GM10248 (cell line): Measurements from ENCODE around the gene KIRREL3.

Source experiments
- CTCF ChIA-PET: fragments of 300-600 bp; sonication (Branson Sonifier 250); formaldehyde crosslinking; extraction: SDS; loops from one replicate; lab custom pipeline; 2021; ENCODE audit warnings: antibody characterized with exemption; lab: Yijun Ruan, JAX
- POLR2A ChIA-PET: fragments of 350-650 bp; sonication (Branson Sonifier 250); formaldehyde crosslinking; extraction: SDS; loops from one replicate; lab custom pipeline; 2020; ENCODE audit warnings: antibody characterized with exemption; lab: Yijun Ruan, JAX
- DNase-seq: peaks from one replicate; pipeline ENCODE4 v3.0.0; 2012; ENCODE audit errors: extremely low spot score
- CTCF ChIP-seq: IDR thresholded peaks from 2 replicates; pipeline ENCODE4 v1.5.1; 2012; ENCODE audit warnings: mild to moderate bottlenecking, low read depth; ENCODE audit errors: extremely low read depth, missing control alignments, control extremely low read depth

KIRREL3 gene

GRCh38 chr11:126457817-126458216, 542.8 kb downstream of the KIRREL3 start:
- DNase-seq = no peak
- CTCF ChIA-PET = no interaction called here
- no peak for TF ChIP-seq CTCF
- POLR2A ChIA-PET = no interaction called here

- ChIA-PET CTCF (no interaction called here), POLR2A (no interaction called here)
- no peak for TF ChIP-seq CTCF
- no peak for DNase-seq
Observed at GRCh38 chr11:126456783-126457542, 543.6 kb downstream of the KIRREL3 start.

DNA sequence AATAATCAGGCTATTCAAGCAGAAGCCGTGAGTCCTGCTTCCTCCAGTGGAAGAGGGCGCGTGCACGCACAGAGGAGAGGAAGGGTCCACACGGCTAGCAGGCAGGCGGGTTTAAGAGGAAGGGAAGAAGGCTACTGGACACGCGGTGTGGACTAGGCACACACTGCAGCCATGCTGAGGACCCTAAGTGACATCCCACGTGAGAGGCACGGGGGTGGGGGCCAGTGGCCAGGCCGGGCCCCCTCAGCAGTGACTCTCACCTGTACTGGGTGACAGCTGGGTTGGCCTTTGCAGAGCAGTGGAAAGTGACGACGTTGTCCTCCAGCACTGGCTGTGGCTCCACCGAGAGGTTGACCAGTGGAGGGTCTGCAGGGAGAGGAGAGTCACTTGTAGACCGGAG, 544.5 kb downstream of the KIRREL3 start:
- CTCF ChIA-PET = interaction anchor here (3.6 kb wide), 1 partner anchor 24 kb away, joined by 15 read pairs; no protein-coding TSS in a partner anchor
- TF ChIP-seq CTCF = no peak

GRCh38 chr11:126452241-126453101, 548.1 kb downstream of the KIRREL3 start:
- no peak for TF ChIP-seq CTCF
- CTCF ChIA-PET = interaction anchor here (0.9 to 3.6 kb wide), 2 partner anchors 12 to 28 kb away, joined by 3 to 15 read pairs; no protein-coding TSS in a partner anchor
- no peak for DNase-seq
- POLR2A ChIA-PET = no interaction called here

More for the DNA sequence above, 544.5 kb downstream of the KIRREL3 start:
- POLR2A ChIA-PET = no interaction called here
- DNase-seq = no peak

DNA sequence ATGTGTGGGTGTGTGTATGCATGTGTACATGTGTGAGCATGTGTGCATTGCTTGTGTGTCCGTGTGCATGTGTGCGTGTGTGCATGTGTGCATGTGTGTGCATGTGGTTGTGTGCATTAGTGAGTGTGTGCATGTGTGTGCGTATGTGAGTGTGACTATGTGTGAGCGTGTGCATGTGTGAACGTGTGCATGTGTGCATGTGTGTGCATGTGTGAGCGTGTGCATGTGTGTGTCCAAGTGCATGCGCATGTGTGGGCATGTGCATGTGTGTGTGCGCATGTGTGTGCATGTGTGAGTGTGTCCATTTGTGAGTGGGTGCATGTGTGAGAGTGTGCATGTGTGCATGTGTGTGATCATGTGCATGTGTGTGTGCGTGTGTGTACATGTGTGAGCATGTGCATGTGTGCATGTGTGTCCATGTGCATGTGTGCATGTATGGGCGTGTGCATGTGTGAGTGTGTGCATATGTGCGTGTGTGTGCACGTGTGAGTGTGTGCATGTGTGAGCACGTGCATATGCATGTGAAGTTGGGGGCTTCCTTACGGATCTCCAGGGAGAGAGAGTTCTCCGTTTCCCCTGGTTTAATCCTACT, 549.3 kb downstream of the KIRREL3 start:
- no peak for TF ChIP-seq CTCF
- ChIA-PET POLR2A (no interaction called here), CTCF (interaction anchor here (0.9 kb wide), 1 partner anchor 10 kb away, joined by 3 read pairs; no protein-coding TSS in a partner anchor)
- DNase-seq = no peak

DNA sequence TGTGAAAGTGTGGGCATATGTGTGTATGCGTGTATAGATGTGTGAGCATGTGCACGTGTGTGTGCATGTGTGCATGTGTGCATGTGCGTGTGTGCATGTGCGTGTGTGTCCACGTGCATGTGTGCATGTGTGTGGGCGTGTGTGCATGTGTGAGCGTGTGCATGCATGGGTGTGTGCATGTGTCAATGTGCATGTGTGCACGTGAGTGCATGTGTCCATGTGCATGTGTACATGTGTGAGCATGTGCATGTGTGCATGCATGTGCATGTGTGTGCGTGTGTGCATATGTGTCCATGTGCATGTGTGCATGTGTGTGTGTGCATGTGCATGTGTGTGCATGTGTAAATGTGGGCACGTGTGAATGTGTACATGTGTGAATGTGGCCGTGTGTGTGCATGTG, 549.8 kb downstream of the KIRREL3 start:
- no peak for DNase-seq
- POLR2A ChIA-PET = no interaction called here
- CTCF ChIA-PET = no interaction called here
- TF ChIP-seq CTCF = no peak
